ENCODE results near the gene MT1G.

MT1G gene

GRCh38 chr16:56710181-56710737 is 42.4 kb upstream of the MT1G start:
- TF ChIP-seq CTCF (IDR thresholded peaks at IDR 0.05), result no peak
- Histone ChIP-seq H3K36me3 (no peaks in the 10 kb centered on the region), H3K27me3 (no peaks in the 10 kb centered on the region), H3K27ac (no peak overlapping the region), H3K9me3 (no peaks in the 10 kb centered on the region), H3K4me1 (ENCODE audit: control insufficient read depth in 1 of 2, insufficient read depth in 1 of 2, low read depth in 1 of 2, low read length in 1 of 2) (no peaks in the 10 kb centered on the region), H3K4me3 (ENCODE audit: low read depth in 1 of 2, low read length in 1 of 2) (no peak overlapping the region)

- no peaks in the 10 kb centered on the region for H3K9me3 ChIP-seq
- no peaks in the 10 kb centered on the region for H3K36me3 ChIP-seq
- no peak overlapping the region for H3K4me3 ChIP-seq (ENCODE audit: low read depth in 1 of 2, low read length in 1 of 2)
- H3K27me3 ChIP-seq, result no peaks in the 10 kb centered on the region
- H3K27ac ChIP-seq, result no peak overlapping the region
- no peak for TF ChIP-seq CTCF (IDR thresholded peaks at IDR 0.05)
- no peaks in the 10 kb centered on the region for H3K4me1 ChIP-seq (ENCODE audit: control insufficient read depth in 1 of 2, insufficient read depth in 1 of 2, low read depth in 1 of 2, low read length in 1 of 2)
Measured at GRCh38 chr16:56709443-56710040, 41.7 kb upstream of the MT1G start.

- no peaks in the 10 kb centered on the region for H3K9me3 ChIP-seq
- no peaks in the 10 kb centered on the region for H3K4me1 ChIP-seq (ENCODE audit: control insufficient read depth in 1 of 2, insufficient read depth in 1 of 2, low read depth in 1 of 2, low read length in 1 of 2)
- no peak overlapping the region for H3K4me3 ChIP-seq (ENCODE audit: low read depth in 1 of 2, low read length in 1 of 2)
- H3K27me3 ChIP-seq, result no peaks in the 10 kb centered on the region
- H3K27ac ChIP-seq, result no peak overlapping the region
- H3K36me3 ChIP-seq, result no peaks in the 10 kb centered on the region
- TF ChIP-seq CTCF (IDR thresholded peaks at IDR 0.05), result no peak
Measured at GRCh38 chr16:56708525-56709442, 40.9 kb upstream of the MT1G start.

- peaks cover 0 to 7% of the 10 kb centered on the region in 2 experiments for H3K4me1 ChIP-seq (ENCODE audit: control insufficient read depth in 1 of 2, insufficient read depth in 1 of 2, low read depth in 1 of 2, low read length in 1 of 2)
- no peak overlapping the region for H3K27ac ChIP-seq
- H3K9me3 ChIP-seq, result no peaks in the 10 kb centered on the region
- no peak overlapping the region for H3K4me3 ChIP-seq (ENCODE audit: low read depth in 1 of 2, low read length in 1 of 2)
- H3K36me3 ChIP-seq, result no peaks in the 10 kb centered on the region
- no peak for TF ChIP-seq CTCF (IDR thresholded peaks at IDR 0.05)
- H3K27me3 ChIP-seq, result no peaks in the 10 kb centered on the region
Measured at GRCh38 chr16:56702836-56703235, 35.0 kb upstream of the MT1G start.

GRCh38 chr16:56701534-56701933 is 33.7 kb upstream of the MT1G start:
- H3K27ac ChIP-seq, result no peak overlapping the region
- no peak overlapping the region for H3K4me3 ChIP-seq (ENCODE audit: low read depth in 1 of 2, low read length in 1 of 2)
- no peaks in the 10 kb centered on the region for H3K27me3 ChIP-seq
- no peaks in the 10 kb centered on the region for H3K36me3 ChIP-seq
- peaks cover 0 to 7% of the 10 kb centered on the region in 2 experiments for H3K4me1 ChIP-seq (ENCODE audit: control insufficient read depth in 1 of 2, insufficient read depth in 1 of 2, low read depth in 1 of 2, low read length in 1 of 2)
- H3K9me3 ChIP-seq, result no peaks in the 10 kb centered on the region
- no peak for TF ChIP-seq CTCF (IDR thresholded peaks at IDR 0.05)

All from neutrophil (primary cell).